ENCODE measurements around the gene SNRK.

DNA sequence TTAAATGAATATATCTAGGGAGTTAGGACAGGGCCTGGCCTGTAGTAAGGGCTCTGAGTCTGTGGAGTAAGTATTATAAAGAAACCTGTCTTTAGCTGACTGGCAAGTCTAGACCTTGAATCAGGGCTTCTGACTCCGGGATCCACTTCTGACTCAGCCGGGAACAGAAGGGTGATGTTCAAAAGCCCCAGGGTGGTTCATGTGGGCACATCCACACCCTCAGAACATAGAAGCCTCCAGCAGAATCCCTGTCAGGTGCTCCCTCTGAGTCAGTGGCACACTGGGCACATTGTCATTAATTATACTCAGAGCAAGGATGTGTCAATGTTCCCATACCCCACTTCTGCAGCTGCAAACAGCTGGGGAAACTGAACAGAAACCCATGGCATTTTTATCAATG is 26.7 kb upstream of the SNRK start:
- TF ChIP-seq, protein P1, sequence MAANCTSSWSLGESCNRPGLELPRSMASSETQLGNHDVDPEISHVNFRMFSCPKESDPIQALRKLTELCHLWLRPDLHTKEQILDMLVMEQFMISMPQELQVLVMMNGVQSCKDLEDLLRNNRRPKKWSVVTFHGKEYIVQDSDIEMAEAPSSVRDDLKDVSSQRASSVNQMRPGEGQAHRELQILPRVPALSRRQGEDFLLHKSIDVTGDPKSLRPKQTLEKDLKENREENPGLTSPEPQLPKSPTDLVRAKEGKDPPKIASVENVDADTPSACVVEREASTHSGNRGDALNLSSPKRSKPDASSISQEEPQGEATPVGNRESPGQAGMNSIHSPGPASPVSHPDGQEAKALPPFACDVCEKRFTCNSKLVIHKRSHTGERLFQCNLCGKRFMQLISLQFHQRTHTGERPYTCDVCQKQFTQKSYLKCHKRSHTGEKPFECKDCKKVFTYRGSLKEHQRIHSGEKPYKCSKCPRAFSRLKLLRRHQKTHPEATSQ (tag by site-specific recombination; IDR thresholded peaks at IDR 0.05): no peak
- no peak for TF ChIP-seq ZNF416 (tag by site-specific recombination; IDR thresholded peaks at IDR 0.05)
- no peak for TF ChIP-seq PRDM1 (tag by site-specific recombination; IDR thresholded peaks at IDR 0.05)
- TF ChIP-seq HOXA7 (CRISPR knock-in tag; IDR thresholded peaks at IDR 0.05; ENCODE audit: borderline replicate concordance): no peak
- TF ChIP-seq ZBTB21 (tag by site-specific recombination; IDR thresholded peaks at IDR 0.05): no peak
- TF ChIP-seq, protein P2, sequence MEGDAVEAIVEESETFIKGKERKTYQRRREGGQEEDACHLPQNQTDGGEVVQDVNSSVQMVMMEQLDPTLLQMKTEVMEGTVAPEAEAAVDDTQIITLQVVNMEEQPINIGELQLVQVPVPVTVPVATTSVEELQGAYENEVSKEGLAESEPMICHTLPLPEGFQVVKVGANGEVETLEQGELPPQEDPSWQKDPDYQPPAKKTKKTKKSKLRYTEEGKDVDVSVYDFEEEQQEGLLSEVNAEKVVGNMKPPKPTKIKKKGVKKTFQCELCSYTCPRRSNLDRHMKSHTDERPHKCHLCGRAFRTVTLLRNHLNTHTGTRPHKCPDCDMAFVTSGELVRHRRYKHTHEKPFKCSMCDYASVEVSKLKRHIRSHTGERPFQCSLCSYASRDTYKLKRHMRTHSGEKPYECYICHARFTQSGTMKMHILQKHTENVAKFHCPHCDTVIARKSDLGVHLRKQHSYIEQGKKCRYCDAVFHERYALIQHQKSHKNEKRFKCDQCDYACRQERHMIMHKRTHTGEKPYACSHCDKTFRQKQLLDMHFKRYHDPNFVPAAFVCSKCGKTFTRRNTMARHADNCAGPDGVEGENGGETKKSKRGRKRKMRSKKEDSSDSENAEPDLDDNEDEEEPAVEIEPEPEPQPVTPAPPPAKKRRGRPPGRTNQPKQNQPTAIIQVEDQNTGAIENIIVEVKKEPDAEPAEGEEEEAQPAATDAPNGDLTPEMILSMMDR (tag by site-specific recombination; IDR thresholded peaks at IDR 0.05): no peak
- TF ChIP-seq ZBTB7A (tag by site-specific recombination; IDR thresholded peaks at IDR 0.05; ENCODE audit: low read depth): no peak
- TF ChIP-seq, protein P3, sequence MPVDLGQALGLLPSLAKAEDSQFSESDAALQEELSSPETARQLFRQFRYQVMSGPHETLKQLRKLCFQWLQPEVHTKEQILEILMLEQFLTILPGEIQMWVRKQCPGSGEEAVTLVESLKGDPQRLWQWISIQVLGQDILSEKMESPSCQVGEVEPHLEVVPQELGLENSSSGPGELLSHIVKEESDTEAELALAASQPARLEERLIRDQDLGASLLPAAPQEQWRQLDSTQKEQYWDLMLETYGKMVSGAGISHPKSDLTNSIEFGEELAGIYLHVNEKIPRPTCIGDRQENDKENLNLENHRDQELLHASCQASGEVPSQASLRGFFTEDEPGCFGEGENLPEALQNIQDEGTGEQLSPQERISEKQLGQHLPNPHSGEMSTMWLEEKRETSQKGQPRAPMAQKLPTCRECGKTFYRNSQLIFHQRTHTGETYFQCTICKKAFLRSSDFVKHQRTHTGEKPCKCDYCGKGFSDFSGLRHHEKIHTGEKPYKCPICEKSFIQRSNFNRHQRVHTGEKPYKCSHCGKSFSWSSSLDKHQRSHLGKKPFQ (tag by site-specific recombination; IDR thresholded peaks at IDR 0.05): no peak

Measured in HEK293 (cell line).